Left ventricle myocardium inferior (tissue), 1 donor: ENCODE results near the gene NTF3. TPM values are rescaled to one million over a fixed set of nuclear protein-coding genes. Genes with fewer than 3 reads are reported as not detected.

Source experiments
- DNase-seq: peaks from one replicate; pipeline ENCODE4 v3.0.0-alpha.2; 2020
- H3K27ac ChIP-seq: fragments of 200-600 bp; replicated peaks from 2 replicates; pipeline ENCODE4 v1.8.0; 2021
- H3K27me3 ChIP-seq: fragments of 200-600 bp; 2 replicates; pipeline ENCODE4 v1.8.0; 2021; ENCODE audit warnings: low read depth
- H3K36me3 ChIP-seq: fragments of 200-600 bp; 2 replicates; pipeline ENCODE4 v1.8.0; 2021
- H3K4me1 ChIP-seq: fragments of 200-600 bp; 2 replicates; pipeline ENCODE4 v1.8.0; 2021
- H3K4me3 ChIP-seq: fragments of 200-600 bp; 2 replicates; pipeline ENCODE4 v1.8.0; 2021; ENCODE audit warnings: mild to moderate bottlenecking, moderate library complexity
- H3K9me3 ChIP-seq: fragments of 200-600 bp; replicated peaks from 2 replicates; pipeline ENCODE4 v1.8.0; 2021
- CTCF ChIP-seq: fragments of 200-600 bp; IDR thresholded peaks from 2 replicates; pipeline ENCODE4 v1.8.0; 2021; ENCODE audit warnings: antibody characterized with exemption, mild to moderate bottlenecking, borderline replicate concordance
- intact Hi-C: fragments of 100-400 bp; cut with micrococcal nuclease; formaldehyde crosslinking; loops from one replicate; pipeline ENCODE4 v1.11.0; 2022
- total RNA-seq: library from RNA; stranded (reverse); fragmentation: NEBNext Ultra II Directional; extraction: Animal tissue kit (Norgen Biotek cat#: 25700); gene quantifications from one replicate; pipeline ENCODE4 v1.2.1, GENCODE V29; 2021
- donor health status: DM: no; HTN: yes; CAD: no; lungs with severe emphysema.

The NTF3 gene
- total RNA-seq, 1 donor from 2014 or later = 0.99 TPM

GRCh38 chr12:5512601-5512970, 80.7 kb downstream of the NTF3 start:
- H3K36me3 ChIP-seq = no peaks in the 10 kb centered on the region
- no peak for DNase-seq
- TF ChIP-seq CTCF = no peak
- intact Hi-C loops = loop anchor here (10.0 kb wide), 1 partner anchor 78 kb away; the partner anchor contains the start of gene NTF3
- H3K27me3 ChIP-seq = peaks cover 44% of the 10 kb centered on the region
- H3K27ac ChIP-seq = no peak overlapping the region
- H3K4me3 ChIP-seq = no peak overlapping the region
- no peaks in the 10 kb centered on the region for H3K9me3 ChIP-seq
- H3K4me1 ChIP-seq = peaks cover 27% of the 10 kb centered on the region

- no peak overlapping the region for H3K4me3 ChIP-seq
- DNase-seq = no peak
- TF ChIP-seq CTCF = no peak
- H3K4me1 ChIP-seq = peaks cover 23% of the 10 kb centered on the region
- H3K27ac ChIP-seq = no peak overlapping the region
- H3K9me3 ChIP-seq = no peaks in the 10 kb centered on the region
- H3K27me3 ChIP-seq = peaks cover 44% of the 10 kb centered on the region
- no peaks in the 10 kb centered on the region for H3K36me3 ChIP-seq
- intact Hi-C loops = loop anchor here (10.0 kb wide), 1 partner anchor 79 kb away; the partner anchor contains the start of gene NTF3
These were observed 81.5 kb downstream of the NTF3 start for GRCh38 chr12:5513406-5513805.

GRCh38 chr12:5514016-5514415, 82.1 kb downstream of the NTF3 start:
- TF ChIP-seq CTCF = no peak
- intact Hi-C loops = loop anchor here (10.0 kb wide), 1 partner anchor 79 kb away; the partner anchor contains the start of gene NTF3
- Histone ChIP-seq H3K4me3 (no peak overlapping the region), H3K36me3 (no peaks in the 10 kb centered on the region), H3K9me3 (no peaks in the 10 kb centered on the region), H3K27ac (no peak overlapping the region), H3K27me3 (peaks cover 44% of the 10 kb centered on the region), H3K4me1 (peaks cover 23% of the 10 kb centered on the region)
- DNase-seq = no peak

GRCh38 chr12:5514545-5514944, 82.6 kb downstream of the NTF3 start:
- DNase-seq = no peak
- intact Hi-C loops = loop anchor here (10.0 kb wide), 1 partner anchor 80 kb away; the partner anchor contains the start of gene NTF3
- H3K27ac ChIP-seq = no peak overlapping the region
- H3K4me3 ChIP-seq = no peak overlapping the region
- peaks cover 44% of the 10 kb centered on the region for H3K27me3 ChIP-seq
- no peaks in the 10 kb centered on the region for H3K9me3 ChIP-seq
- no peak for TF ChIP-seq CTCF
- no peaks in the 10 kb centered on the region for H3K36me3 ChIP-seq
- H3K4me1 ChIP-seq = peaks cover 23% of the 10 kb centered on the region

GRCh38 chr12:5515458-5515857, 83.5 kb downstream of the NTF3 start:
- peaks cover 40% of the 10 kb centered on the region for H3K27me3 ChIP-seq
- DNase-seq = no peak
- no peak overlapping the region for H3K27ac ChIP-seq
- intact Hi-C loops = loop anchor here (10.0 kb wide), 1 partner anchor 81 kb away; the partner anchor contains the start of gene NTF3
- H3K9me3 ChIP-seq = no peaks in the 10 kb centered on the region
- H3K4me3 ChIP-seq = no peak overlapping the region
- no peak for TF ChIP-seq CTCF
- peaks cover 17% of the 10 kb centered on the region for H3K4me1 ChIP-seq
- no peaks in the 10 kb centered on the region for H3K36me3 ChIP-seq
